OCI-LY7 (cell line): ENCODE data around the gene VEPH1.
"Not testable (repeated sequence)": the region's sequence is repeated elsewhere in the genome, so short reads cannot be mapped to it uniquely, and the experiment has no call there.

Experiments
- CTCF ChIP-seq: fragments of 200-600 bp; sonication (generic); conservative IDR thresholded peaks from 2 replicates; pipeline ENCODE4 v1.5.1; 2014; ENCODE audit warnings: mild to moderate bottlenecking, antibody characterized with exemption, low read length, moderate library complexity, mixed read lengths
- EZH2phosphoT487 ChIP-seq: fragments of 200-600 bp; sonication (generic); IDR thresholded peaks from 2 replicates; pipeline ENCODE4 v1.6.1; 2018; ENCODE audit warnings: low read depth, borderline replicate concordance, mild to moderate bottlenecking, mixed run types, antibody characterized with exemption, low read length, moderate library complexity, mixed read lengths

- not testable (repeated sequence) for TF ChIP-seq CTCF, EZH2phosphoT487
These were observed 178.3 kb downstream of the VEPH1 start for GRCh38 chr3:157324869-157325268.
